ENCODE data around the gene TPP2.

DNA sequence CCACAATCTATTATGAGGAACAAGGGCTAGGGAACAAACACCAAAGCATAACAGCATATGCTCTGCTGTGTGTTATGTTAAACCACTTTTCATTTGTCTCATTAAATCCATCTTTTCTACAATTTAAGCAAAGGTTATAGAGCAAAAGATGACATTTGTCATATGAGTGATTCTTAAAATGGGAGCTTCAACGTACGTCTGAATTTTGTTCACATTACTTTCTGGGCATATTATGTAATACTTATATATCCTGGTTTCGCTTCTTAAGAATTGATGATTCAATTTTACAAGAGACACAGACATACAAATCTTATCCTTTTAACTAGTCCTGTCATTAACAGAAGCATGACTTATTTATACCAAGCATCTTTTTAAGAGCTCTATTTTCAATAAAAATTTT lies 3.3 kb upstream of the TPP2 start:
- TF ChIP-seq EZH2 (IDR thresholded peaks at IDR 0.05; ENCODE audit: insufficient read depth, poor library complexity, severe bottlenecking) (no peak), EZH2phosphoT487 (IDR thresholded peaks at IDR 0.05; ENCODE audit: insufficient read depth, low read depth) (no peak)
